Naive B cell (primary cell): ENCODE measurements around the gene MUC21. TPM values are rescaled to one million over a fixed set of nuclear protein-coding genes. Genes with fewer than 3 reads are reported as not detected.
"Not testable (repeated sequence)": the region's sequence is repeated elsewhere in the genome, so short reads cannot be mapped to it uniquely, and the experiment has no call there.

Experiments
- ATAC-seq, 2 donors: fragments of 150-1000 bp; cut with Tn5 transposase; 2 replicates each; pipeline ENCODE4 v1.10.0; 2021; ENCODE audit warnings: low read depth in 2 of 2, mild to moderate bottlenecking in 2 of 2, moderate library complexity in 2 of 2
- DNase-seq: peaks from one replicate; pipeline ENCODE4 v3.0.0; 2022
- H3K27ac Mint-ChIP-seq, 6 donors: one replicate each; pipeline ENCODE4 v1.8.0; 2020 to 2022; ENCODE audit warnings: mild to moderate bottlenecking in 6 of 6, mixed read lengths in 6 of 6, moderate library complexity in 5 of 6, inconsistent platforms in 2 of 6
- H3K27me3 Mint-ChIP-seq, 3 donors: one replicate each; pipeline ENCODE4 v1.8.0; 2021 to 2022; ENCODE audit warnings: mixed read lengths in 3 of 3, mild to moderate bottlenecking in 1 of 3
- H3K36me3 Mint-ChIP-seq, 2 donors: one replicate each; pipeline ENCODE4 v1.8.0; 2020 to 2022; ENCODE audit warnings: mixed read lengths in 2 of 2, inconsistent platforms in 1 of 2, mild to moderate bottlenecking in 1 of 2
- H3K4me1 Mint-ChIP-seq, 3 donors: one replicate each; pipeline ENCODE4 v1.8.0; 2020 to 2022; ENCODE audit warnings: mixed read lengths in 3 of 3, inconsistent platforms in 1 of 3, mild to moderate bottlenecking in 1 of 3, moderate library complexity in 1 of 3
- H3K4me3 Mint-ChIP-seq, 8 donors: one replicate each; pipeline ENCODE4 v1.8.0; 2020 to 2022; ENCODE audit warnings: mild to moderate bottlenecking in 8 of 8, mixed read lengths in 8 of 8, moderate library complexity in 8 of 8, inconsistent platforms in 2 of 8
- H3K9me3 Mint-ChIP-seq, 7 donors: one replicate each; pipeline ENCODE4 v1.8.0; 2020 to 2022; ENCODE audit warnings: mixed read lengths in 7 of 7, mild to moderate bottlenecking in 5 of 7, inconsistent platforms in 2 of 7, moderate library complexity in 1 of 7
- polyA plus RNA-seq, 6 donors: library from polyadenylated mRNA; unstranded; fragments of 300-500 nt; fragmentation: Illumina TruSeq; gene quantifications; one replicate each; pipeline ENCODE4 v1.2.3, GENCODE V29; 2021; ENCODE audit warnings: low read depth in 6 of 6

The MUC21 gene
- polyA plus RNA-seq, 6 donors from 2014 or later, result not detected

DNA sequence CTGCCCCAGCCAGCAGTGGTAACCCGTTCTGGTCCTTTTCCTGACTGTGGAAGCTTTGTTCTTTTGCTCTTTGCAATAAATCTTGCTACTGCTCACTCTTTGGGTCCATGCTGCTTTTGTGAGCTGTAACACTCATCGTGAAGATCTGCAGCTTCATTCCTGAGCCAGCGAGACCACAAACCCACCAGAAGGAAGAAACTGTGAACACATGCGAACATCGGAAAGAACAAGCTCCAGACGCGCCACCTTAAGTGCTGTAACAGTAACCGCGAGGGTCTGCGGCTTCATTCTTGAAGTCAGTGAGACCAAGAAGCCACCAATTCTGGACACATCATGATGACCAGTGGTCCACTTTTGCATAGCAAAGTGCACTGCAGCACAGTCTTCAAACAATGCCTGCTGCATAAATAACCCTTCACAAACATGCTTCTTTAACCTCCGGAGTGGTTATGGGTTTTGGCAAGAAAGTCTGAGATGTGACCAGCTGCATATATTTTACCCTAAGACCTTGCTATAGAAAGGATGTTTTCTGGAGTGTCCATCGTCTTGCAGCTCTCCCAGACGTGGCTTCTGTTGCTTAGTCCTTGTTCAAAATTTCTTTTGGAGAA, 17.9 kb downstream of the MUC21 start:
- H3K4me1 Mint-ChIP-seq, result peaks cover 0 to 18% (median 0%) of the 10 kb centered on the region in 3 donors
- no peak overlapping the region for H3K27ac Mint-ChIP-seq
- peaks cover 0 to 23% (median 21%) of the 10 kb centered on the region in 3 donors for H3K27me3 Mint-ChIP-seq
- ATAC-seq (no peak), DNase-seq (no peak)
- H3K9me3 Mint-ChIP-seq, result peaks cover 0 to 4% (median 0%) of the 10 kb centered on the region in 7 donors
- H3K36me3 Mint-ChIP-seq, result peaks cover 0 to 7% of the 10 kb centered on the region in 2 donors
- peak overlapping the region in 1 of 8 donors; percentile 32 for H3K4me3 Mint-ChIP-seq

DNA sequence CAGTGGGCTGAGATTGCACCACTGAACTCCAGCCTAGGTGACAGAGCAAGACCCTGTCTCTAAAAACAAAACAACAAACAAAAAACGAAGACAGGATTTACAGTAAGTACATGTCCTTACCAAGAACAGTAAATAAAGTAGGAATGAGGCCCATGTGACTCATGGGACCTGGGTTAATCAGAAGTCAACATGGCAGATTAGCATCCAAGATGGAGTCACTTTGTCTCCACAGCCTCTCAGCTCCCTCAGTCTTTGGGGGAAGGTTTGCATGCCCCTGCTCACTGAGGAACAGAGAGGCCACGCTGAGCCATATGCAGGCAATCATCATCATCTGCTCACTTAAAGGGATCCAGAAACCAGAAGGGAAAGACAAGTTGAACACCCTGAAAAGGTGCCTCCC, 19.0 kb downstream of the MUC21 start:
- Mint-ChIP-seq H3K4me3 (peak overlapping the region in 1 of 8 donors; percentile 31), H3K27ac (no peak overlapping the region), H3K36me3 (peaks cover 0 to 7% of the 10 kb centered on the region in 2 donors), H3K9me3 (peaks cover 0 to 4% (median 0%) of the 10 kb centered on the region in 7 donors), H3K27me3 (peaks cover 0 to 27% (median 26%) of the 10 kb centered on the region in 3 donors), H3K4me1 (peaks cover 0 to 18% (median 0%) of the 10 kb centered on the region in 3 donors)
- DNase-seq, result no peak
- ATAC-seq, result no peak

DNA sequence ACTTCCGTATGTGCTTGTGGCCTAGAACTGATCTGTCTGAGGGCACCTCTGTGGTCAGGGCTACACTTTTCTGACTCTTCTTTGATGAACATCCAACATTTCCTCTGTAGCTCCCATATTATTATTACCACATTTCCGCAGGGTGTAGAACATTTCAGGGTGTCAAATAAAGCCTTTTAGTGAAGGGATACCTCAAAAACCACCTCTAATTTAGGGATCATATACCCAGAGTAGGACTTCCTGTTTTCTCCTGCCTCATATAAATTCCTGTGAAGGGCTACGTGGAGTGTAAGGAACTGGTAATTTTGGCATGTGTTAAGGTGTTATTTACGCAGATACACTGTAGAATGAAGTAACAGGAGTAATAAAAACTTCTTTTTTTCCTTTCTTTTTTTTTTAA, 21.3 kb downstream of the MUC21 start:
- H3K4me3 Mint-ChIP-seq, result no peak overlapping the region
- H3K4me1 Mint-ChIP-seq, result peaks cover 0 to 18% (median 0%) of the 10 kb centered on the region in 3 donors
- peaks cover 0 to 3% (median 0%) of the 10 kb centered on the region in 7 donors for H3K9me3 Mint-ChIP-seq
- ATAC-seq (no peak), DNase-seq (no peak)
- peaks cover 0 to 5% of the 10 kb centered on the region in 2 donors for H3K36me3 Mint-ChIP-seq
- H3K27ac Mint-ChIP-seq, result peak overlapping the region in 1 of 6 donors; percentile 61
- H3K27me3 Mint-ChIP-seq, result peaks cover 5 to 35% (median 34%) of the 10 kb centered on the region in 3 donors

DNA sequence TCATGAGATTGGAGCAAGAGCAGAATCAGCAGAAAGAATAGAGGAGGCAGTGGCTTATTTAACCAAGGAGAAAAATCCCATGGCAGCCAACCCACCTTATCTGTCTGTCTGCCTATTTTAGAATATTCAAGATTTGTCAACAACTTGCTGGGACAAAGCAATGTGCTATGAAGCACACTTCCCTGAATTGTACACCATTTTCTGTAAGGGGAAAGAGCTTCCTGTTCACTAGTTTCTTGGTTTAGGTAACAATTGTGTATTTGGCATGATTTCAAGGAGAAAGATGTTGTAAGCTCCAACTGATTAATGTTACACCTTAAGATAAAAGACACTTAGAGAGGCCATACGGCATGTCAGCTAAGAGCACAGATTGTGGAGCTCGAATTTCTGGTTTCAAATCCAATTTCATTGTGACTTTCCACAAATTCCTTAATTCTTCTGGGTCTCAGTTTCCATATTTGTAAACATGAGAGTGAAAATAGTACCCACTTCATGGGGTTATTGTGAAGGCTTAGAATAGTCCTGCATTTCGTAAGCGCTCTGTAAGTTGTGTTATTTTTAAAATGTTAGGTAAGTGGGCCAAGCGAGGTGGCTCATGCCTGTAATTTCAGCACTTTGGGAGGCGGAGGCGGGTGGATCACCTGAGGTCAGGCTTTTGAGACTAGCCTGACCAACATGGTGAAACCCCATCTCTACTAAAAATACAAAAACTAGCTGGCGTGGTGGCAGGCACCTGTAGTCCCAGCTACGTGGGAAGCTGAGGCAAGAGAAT, 21.9 kb downstream of the MUC21 start:
- no peak overlapping the region for H3K4me3 Mint-ChIP-seq

DNA sequence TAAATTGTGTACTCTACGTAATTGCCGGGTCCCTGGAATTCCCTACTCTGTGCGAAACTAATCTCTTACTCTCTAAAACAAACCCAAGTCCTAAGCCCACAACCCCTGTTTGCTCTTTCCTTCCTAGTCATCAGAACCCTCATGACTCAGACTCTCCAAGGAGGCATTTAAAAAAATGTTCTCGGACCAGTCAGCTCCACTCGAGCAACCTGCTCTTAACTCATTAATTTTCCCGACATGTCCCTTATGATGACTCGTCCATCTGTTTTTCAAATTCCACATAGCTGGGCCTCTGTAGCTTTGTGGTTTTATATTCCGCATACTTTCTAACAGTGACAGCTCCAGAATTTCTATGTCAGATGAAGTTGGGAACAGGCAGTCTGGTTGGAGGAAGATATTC, 24.2 kb downstream of the MUC21 start:
- no peak for DNase-seq
- Mint-ChIP-seq H3K36me3 (no peaks in the 10 kb centered on the region), H3K4me3 (no peak overlapping the region), H3K27me3 (peaks cover 18 to 40% (median 36%) of the 10 kb centered on the region in 3 donors), H3K9me3 (peaks cover 0 to 1% (median 0%) of the 10 kb centered on the region in 7 donors), H3K4me1 (peaks cover 0 to 13% (median 0%) of the 10 kb centered on the region in 3 donors), H3K27ac (no peak overlapping the region)
- no peak for ATAC-seq

More for the DNA sequence above, 21.9 kb downstream of the MUC21 start:
- ATAC-seq (no peak), DNase-seq (no peak)
- no peak overlapping the region for H3K27ac Mint-ChIP-seq
- no peaks in the 10 kb centered on the region for H3K9me3 Mint-ChIP-seq
- no peaks in the 10 kb centered on the region for H3K36me3 Mint-ChIP-seq
- H3K4me1 Mint-ChIP-seq, result peaks cover 0 to 18% (median 0%) of the 10 kb centered on the region in 3 donors
- peaks cover 5 to 31% (median 30%) of the 10 kb centered on the region in 3 donors for H3K27me3 Mint-ChIP-seq

DNA sequence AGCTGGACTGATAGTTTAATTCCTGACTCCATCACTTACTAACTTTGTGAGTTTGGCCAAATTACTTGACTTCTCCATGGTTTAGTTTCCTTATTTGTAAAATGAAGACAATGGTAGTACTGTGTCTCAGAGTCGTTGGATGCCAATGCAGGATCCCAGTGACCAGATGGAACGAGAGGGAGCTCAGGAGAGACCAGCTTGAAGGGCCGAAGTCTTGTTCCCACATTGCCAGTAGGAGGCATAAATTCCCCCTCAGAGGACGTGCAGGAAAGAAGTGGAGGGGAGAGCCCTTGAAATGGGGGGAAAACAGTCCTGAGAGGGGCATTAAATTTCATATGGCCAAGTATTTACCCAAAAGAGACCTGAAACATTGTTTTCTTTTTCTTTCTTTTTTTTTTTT, 24.6 kb downstream of the MUC21 start:
- H3K4me1 Mint-ChIP-seq, result peaks cover 0 to 13% (median 0%) of the 10 kb centered on the region in 3 donors
- H3K9me3 Mint-ChIP-seq, result peaks cover 0 to 3% (median 0%) of the 10 kb centered on the region in 7 donors
- no peaks in the 10 kb centered on the region for H3K36me3 Mint-ChIP-seq
- ATAC-seq, result no peak
- peaks cover 21 to 40% (median 36%) of the 10 kb centered on the region in 3 donors for H3K27me3 Mint-ChIP-seq
- no peak for DNase-seq
- H3K4me3 Mint-ChIP-seq, result no peak overlapping the region
- no peak overlapping the region for H3K27ac Mint-ChIP-seq

DNA sequence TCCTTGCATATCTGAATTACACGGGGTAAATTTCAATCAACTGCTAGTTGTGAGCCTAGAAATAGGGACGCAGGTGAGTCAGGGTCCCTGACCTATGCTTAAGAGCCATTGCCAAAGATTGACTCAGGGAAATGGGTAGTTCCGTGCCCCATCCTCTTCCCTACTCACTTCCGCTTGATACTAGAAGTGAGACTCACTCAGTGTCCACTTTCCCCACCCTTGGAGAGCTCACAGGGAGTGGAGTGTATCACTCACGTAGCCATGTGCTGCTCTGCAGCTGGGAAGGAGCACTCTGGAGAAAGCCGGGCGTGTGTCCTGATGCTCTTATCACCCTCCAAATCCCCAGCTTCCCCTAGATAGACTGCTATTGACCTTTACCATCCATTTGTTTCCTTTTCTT, 26.2 kb downstream of the MUC21 start:
- ATAC-seq, result no peak
- peaks cover 0 to 3% (median 0%) of the 10 kb centered on the region in 7 donors for H3K9me3 Mint-ChIP-seq
- H3K4me3 Mint-ChIP-seq, result no peak overlapping the region
- no peaks in the 10 kb centered on the region for H3K36me3 Mint-ChIP-seq
- no peak for DNase-seq
- H3K27me3 Mint-ChIP-seq, result peaks cover 31 to 56% (median 50%) of the 10 kb centered on the region in 3 donors
- H3K4me1 Mint-ChIP-seq, result peaks cover 0 to 6% (median 0%) of the 10 kb centered on the region in 3 donors
- no peak overlapping the region for H3K27ac Mint-ChIP-seq

DNA sequence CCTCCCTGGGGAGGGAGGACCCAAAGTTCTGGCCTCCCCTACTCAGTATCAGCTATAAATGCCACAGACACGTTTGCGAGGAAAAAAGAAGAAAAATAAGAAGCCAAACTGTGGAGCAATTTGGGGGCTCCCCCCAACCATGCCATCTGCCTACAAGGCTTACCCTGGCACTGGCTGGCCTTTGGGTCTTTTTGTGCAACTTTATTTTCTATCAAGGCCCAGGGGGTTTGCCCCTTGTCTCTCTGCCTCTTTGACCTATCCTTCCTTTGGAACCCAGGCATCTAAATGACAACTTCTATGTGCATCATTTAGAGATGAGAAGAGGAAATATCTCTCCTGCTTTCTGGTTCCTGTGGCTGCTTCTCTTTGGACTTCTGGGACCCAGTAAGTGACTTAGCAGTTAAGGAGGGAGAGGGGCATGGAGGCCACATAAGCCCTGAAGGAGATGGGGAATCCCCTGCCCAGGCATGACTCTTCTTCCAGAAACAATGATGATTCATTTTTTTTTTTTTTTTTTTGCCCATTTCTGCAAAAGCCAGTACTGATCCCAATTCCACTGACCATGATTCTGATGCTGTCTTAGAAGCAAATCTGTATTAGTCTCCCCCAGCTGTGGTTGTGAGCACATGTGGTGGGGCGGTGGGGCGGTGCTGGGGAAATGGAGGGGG, 27.0 kb downstream of the MUC21 start, which contains the start of gene MUC22:
MUC22 (plus strand) TSS at position 82 of the 668 bp plus-strand sequence; CDS start at position 315, 233 bp downstream.
- no peak within 1 kb of the TSS for H3K4me3 Mint-ChIP-seq
- H3K9me3 Mint-ChIP-seq, result peaks cover 0 to 4% (median 3%) of the 10 kb centered on the region in 7 donors
- H3K36me3 Mint-ChIP-seq, result no peaks in the 10 kb centered on the region
- peak within 1 kb of the TSS in 1 of 6 donors; percentile 18 for H3K27ac Mint-ChIP-seq
- DNase-seq (no peak), ATAC-seq (no peak)
- no peaks in the 10 kb centered on the region for H3K4me1 Mint-ChIP-seq
- peaks cover 33 to 63% (median 54%) of the 10 kb centered on the region in 3 donors for H3K27me3 Mint-ChIP-seq

DNA sequence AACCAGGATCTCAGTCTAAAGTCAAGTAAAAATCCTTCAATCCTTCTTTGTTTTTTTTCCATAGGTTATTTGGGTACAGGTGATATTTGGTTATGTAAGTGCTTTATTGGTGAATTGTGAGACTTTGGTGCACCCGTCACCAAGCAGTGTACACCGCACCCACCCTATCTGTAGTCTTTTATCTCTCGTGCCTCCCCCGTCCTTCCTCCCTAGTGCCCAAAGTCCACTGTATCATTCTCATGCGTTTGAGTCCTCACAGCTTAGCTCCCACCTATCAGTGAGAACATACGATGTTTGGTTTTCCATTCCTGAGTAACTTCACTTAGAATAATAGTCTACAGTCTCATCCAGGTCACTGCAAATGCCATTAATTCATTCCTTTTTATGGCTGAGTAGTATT, 27.6 kb downstream of the MUC21 start:
- Mint-ChIP-seq H3K4me1 (no peaks in the 10 kb centered on the region), H3K27ac (no peak overlapping the region), H3K27me3 (peaks cover 35 to 69% (median 54%) of the 10 kb centered on the region in 3 donors), H3K36me3 (no peaks in the 10 kb centered on the region), H3K9me3 (peaks cover 0 to 10% (median 3%) of the 10 kb centered on the region in 7 donors), H3K4me3 (no peak overlapping the region)
- DNase-seq (no peak), ATAC-seq (no peak)

DNA sequence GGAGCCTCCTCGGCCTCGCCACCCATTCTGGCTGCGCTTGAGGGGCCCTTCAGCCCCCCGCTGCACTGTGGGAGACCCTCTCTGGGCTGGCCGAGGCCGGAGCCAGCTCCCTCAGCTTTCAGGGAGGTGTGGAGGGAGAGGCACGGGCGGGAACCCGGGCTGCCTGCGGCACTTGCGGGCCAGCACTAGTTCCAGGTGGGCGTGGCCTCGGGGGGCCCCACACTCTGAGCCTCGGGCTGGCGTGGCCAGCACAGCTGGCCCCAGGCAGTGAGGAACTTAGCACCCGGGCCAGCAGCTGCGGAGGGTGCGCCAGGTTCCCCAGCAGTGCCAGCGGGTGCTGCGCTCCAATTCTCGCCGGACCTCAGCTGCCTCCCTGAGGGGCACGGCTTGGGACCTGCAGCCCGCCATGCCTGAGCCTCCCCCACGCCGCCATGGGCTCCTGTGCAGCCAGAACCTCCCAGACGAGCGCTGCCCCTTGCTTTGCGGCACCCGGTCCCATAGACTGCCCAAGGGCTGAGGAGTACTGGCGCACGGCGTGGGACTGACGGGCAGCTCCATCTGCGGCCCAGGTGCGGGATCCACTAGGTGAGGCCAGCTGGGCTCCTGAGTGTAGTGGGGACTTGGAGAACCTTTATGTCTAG, 33.3 kb downstream of the MUC21 start:
- Mint-ChIP-seq H3K27ac (no peak overlapping the region), H3K4me1 (peaks cover 0 to 5% (median 3%) of the 10 kb centered on the region in 3 donors), H3K9me3 (peaks cover 0 to 11% (median 5%) of the 10 kb centered on the region in 7 donors), H3K27me3 (peaks cover 32 to 51% (median 50%) of the 10 kb centered on the region in 3 donors), H3K4me3 (no peak overlapping the region), H3K36me3 (no peaks in the 10 kb centered on the region)
- no peak for ATAC-seq
- no peak for DNase-seq

DNA sequence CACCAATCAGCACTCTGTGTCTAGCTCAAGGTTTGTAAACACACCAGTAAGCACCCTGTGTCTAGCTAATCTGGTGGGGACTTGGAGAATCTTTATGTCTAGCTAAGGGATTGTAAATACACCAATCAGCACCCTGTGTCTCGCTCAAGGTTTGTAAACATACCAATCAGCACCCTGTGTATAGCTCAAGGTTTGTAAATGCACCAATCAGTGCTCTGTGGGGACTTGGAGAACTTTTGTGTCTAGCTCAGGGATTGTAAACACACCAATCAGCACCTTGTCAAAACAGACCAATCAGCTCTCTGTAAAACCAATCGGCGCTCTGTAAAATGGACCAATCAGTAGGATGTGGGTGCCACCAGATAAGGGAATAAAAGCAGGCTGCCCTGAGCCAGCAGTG, 33.9 kb downstream of the MUC21 start:
- ATAC-seq, H3K4me3 Mint-ChIP-seq, H3K36me3 Mint-ChIP-seq, DNase-seq, H3K27ac Mint-ChIP-seq, H3K4me1 Mint-ChIP-seq: not testable (repeated sequence)
- peaks cover 0 to 11% (median 5%) of the 10 kb centered on the region in 7 donors for H3K9me3 Mint-ChIP-seq
- peaks cover 28 to 51% (median 45%) of the 10 kb centered on the region in 3 donors for H3K27me3 Mint-ChIP-seq

DNA sequence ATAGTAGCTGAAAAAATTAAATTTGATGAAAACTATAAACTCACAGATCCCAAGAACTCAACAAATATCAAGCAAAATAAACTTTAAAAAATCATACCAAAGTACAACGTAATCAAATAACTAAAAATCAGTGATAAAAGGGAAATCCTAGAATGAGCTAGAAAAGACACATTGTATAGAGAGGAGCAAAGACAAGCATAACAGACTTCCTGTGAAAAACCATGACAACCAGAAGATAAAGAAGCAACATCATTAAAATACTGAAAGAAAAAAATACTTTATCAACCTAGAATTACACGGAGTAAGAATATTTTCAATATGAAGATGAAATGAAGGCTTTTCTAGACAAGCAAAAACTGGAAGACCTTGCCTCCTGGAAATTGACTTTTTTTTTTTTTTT, 36.5 kb downstream of the MUC21 start:
- H3K27me3 Mint-ChIP-seq, result peaks cover 14 to 44% (median 34%) of the 10 kb centered on the region in 3 donors
- H3K27ac Mint-ChIP-seq, result peak overlapping the region in 2 of 6 donors; percentile 18 to 71
- peaks cover 0 to 11% (median 2%) of the 10 kb centered on the region in 7 donors for H3K9me3 Mint-ChIP-seq
- H3K4me3 Mint-ChIP-seq, result no peak overlapping the region
- no peak for DNase-seq
- H3K4me1 Mint-ChIP-seq, result peaks cover 0 to 5% (median 3%) of the 10 kb centered on the region in 3 donors
- peak in 1 of 2 donors; percentile 28 for ATAC-seq
- no peaks in the 10 kb centered on the region for H3K36me3 Mint-ChIP-seq
